IPS-18c (cell line): ENCODE measurements around the gene SERPINA4.

Source experiments
- H3K4me3 ChIP-seq: 2 replicates; pipeline ENCODE4 v1.7.0; 2013; ENCODE audit warnings: low read depth, mild to moderate bottlenecking, low read length, moderate library complexity; ENCODE audit not compliant: insufficient read depth
- H3K9me3 ChIP-seq: one replicate; pipeline ENCODE4 v1.6.1; 2013; ENCODE audit warnings: mild to moderate bottlenecking, low read length, moderate library complexity; ENCODE audit not compliant: control insufficient read depth, insufficient read depth

Gene SERPINA4

DNA sequence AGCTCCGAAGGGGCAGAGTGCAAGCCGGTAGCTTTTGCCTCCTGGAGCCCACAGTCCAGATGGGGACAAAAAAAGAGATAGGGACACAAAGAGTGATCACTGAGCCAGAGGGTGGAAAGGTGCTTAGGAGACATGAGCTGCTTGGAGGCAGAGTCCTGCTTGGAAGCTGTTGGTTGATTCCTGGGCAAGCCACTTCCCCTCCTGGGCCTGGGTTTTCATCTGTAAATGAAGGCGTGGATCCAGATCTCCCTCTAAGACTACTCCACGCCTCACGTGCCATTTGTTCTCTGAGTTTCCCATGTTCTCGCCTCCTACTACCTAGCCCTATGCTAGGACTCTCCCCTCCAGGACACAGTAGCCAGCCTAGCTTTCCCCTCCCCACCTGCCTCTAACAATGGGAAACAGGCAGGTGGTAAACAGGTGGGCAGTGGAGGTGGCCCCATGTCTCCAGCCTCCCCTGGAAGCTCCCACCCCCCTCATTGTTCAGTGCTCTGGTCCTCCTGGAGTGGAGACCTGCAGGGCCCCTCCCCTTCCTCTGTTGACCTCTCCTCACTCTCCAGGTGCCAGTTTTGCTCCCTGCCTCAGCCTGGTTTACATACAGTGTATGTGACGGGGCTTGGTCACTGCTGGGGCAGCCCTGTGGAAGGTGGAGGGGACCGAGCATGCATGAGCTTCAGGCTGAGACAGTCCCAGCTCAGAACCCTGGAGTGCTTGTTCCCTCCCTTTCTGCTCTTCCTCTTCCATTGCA, 54.8 kb downstream of the SERPINA4 start:
- H3K4me3 ChIP-seq: no peak overlapping the region
- peaks cover 12% of the 10 kb centered on the region for H3K9me3 ChIP-seq

DNA sequence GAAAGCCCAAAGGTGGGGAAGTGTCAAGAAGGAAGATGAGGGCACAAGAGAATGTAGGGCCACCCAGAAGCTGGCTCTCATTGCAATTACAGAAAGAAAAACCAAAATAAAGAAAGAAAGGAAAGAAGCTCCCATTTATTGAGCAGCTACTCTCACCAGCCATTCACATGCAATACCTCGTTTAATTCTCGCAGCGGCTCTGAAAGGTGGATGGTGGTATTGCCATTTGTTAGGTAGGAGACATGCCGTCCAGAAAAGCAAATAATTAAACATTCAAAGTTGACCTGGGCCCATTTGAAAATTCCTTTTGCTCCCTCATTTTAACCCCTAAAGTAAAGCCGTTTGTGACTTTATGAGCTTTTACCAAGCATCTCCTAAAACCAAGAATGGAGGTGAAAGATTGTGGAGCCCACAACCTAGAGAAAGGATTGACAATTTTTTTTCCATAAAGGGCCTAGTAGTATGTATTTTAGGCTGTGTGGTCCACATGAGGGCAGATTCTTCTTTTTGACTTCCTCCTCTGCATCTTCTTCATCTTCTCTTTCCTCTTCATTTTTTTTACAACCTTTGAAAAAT, 56.2 kb downstream of the SERPINA4 start:
- Histone ChIP-seq H3K4me3 (no peak overlapping the region), H3K9me3 (peaks cover 14% of the 10 kb centered on the region)

DNA sequence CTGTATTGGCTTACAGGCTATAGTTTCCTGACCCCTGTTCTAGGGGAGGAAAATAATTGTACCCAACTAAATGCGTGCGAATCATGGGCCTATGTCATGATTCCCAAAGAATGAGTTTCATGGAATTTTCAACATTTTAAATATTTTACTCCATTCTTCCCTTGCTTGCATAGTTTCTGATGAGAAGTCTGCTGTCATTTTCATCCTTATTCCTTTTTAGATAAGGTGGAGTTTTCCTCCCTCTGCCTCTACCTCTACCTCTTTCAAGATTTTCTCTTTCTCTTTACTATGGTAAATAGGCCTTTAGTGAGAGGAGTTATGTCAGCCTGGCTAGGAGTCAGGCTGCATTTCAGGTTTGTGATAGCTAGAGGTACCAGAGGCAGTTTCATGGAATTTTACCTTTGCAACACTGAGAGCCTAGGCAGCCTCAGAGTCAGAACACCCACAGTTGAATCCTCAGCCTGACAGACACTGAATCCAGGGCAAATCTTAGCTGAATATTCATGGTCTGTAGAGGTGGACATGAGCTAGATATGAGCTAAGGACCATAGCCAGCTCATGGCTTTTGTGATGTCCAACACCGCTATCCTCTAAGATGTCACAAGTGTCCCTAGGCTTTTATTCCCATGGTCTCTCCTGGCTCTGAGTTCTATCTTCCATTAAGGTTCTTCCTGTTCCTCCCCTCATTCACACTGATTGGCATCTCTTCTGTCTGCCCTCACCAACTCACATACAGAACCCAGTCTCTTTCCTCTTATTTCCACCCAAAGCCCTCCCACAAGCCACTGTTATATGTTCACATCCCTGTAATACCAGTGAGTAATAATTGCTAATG, 57.0 kb downstream of the SERPINA4 start:
- H3K4me3 ChIP-seq: peak overlapping the region; percentile 9; the same call in 1 of the 2 replicates
- peaks cover 14% of the 10 kb centered on the region for H3K9me3 ChIP-seq

DNA sequence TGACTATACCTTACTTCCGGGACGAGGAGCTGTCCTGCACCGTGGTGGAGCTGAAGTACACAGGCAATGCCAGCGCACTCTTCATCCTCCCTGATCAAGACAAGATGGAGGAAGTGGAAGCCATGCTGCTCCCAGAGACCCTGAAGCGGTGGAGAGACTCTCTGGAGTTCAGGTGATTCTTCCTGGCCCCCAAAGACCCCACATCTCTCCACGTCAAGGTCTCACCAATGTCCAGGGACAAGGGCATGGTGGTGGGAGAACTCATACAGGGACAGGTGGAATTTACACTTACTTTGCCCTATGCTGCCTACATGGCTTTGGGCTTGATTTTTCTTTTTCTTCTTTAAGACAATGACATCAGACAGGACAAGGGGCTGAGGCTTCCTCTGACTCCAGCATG, 58.1 kb downstream of the SERPINA4 start:
- Histone ChIP-seq H3K9me3 (peaks cover 14% of the 10 kb centered on the region), H3K4me3 (no peak overlapping the region; the same call in 1 of the 2 replicates)
